DOHH2 (cell line): ENCODE results near the gene UTP15.

ENCODE experiments used
- EZH2phosphoT487 ChIP-seq: fragments of 200-600 bp; sonication (generic); IDR thresholded peaks from 2 replicates; pipeline ENCODE4 v1.6.1; 2017; ENCODE audit warnings: borderline replicate concordance, mild to moderate bottlenecking, antibody characterized with exemption, low read length, moderate library complexity, mixed read lengths
- TF ChIP-seq, protein P1 (sequence below): fragments of 200-600 bp; sonication (generic); IDR thresholded peaks from one replicate; pipeline ENCODE4 v1.5.1; 2014; ENCODE audit warnings: antibody characterized with exemption, mild to moderate bottlenecking, low read depth, low read length; ENCODE audit not compliant: poor library complexity, severe bottlenecking

DNA sequence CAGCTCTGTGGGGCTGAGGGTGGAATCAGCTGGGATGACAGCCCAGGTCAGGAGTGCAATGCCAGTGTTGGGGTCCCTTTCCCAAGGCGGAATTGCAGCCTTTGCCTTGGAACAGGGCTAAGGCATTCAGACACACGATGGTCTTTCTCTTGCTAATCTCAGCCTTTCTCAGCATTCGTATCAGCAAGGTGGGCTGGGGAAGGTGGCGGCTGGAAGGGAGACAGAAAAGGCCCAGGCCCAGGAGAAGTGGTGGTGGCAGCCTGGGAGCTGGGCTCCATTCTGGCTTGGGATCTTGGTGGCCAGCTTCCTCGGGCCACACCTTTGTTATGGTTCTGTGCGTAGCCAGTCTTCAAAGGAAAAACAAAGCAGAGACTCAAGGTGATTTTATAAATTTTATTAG, 59.3 kb downstream of the UTP15 start:
- TF ChIP-seq EZH2phosphoT487: no peak
- TF ChIP-seq, protein P1, sequence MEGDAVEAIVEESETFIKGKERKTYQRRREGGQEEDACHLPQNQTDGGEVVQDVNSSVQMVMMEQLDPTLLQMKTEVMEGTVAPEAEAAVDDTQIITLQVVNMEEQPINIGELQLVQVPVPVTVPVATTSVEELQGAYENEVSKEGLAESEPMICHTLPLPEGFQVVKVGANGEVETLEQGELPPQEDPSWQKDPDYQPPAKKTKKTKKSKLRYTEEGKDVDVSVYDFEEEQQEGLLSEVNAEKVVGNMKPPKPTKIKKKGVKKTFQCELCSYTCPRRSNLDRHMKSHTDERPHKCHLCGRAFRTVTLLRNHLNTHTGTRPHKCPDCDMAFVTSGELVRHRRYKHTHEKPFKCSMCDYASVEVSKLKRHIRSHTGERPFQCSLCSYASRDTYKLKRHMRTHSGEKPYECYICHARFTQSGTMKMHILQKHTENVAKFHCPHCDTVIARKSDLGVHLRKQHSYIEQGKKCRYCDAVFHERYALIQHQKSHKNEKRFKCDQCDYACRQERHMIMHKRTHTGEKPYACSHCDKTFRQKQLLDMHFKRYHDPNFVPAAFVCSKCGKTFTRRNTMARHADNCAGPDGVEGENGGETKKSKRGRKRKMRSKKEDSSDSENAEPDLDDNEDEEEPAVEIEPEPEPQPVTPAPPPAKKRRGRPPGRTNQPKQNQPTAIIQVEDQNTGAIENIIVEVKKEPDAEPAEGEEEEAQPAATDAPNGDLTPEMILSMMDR: no peak
